K562 (cell line): ENCODE results near the gene MIEF1. TPM values are rescaled to one million over a fixed set of nuclear protein-coding genes. Genes with fewer than 3 reads are reported as not detected.

ENCODE experiments used
- CBX3 ChIP-seq, 2 experiments: IDR thresholded peaks; 1 replicate in 1 of 2; 2 replicates in 1 of 2; pipeline ENCODE4 v1.6.1; 2012; ENCODE audit warnings: inconsistent platforms in 2 of 2, low read length in 2 of 2, borderline replicate concordance in 1 of 2, control low read depth in 1 of 2
- CHCHD3 ChIP-seq: fragments of 250-450 bp; sonication (Bioruptor Pico); IDR thresholded peaks from 2 replicates; pipeline ENCODE4 v2.1.2; 2022; ENCODE audit warnings: mild to moderate bottlenecking
- DIDO1 ChIP-seq: fragments of 450-650 bp; IDR thresholded peaks from 2 replicates; pipeline ENCODE4 v1.6.1; 2016; ENCODE audit warnings: low read depth, missing biosample characterization, missing genetic modification characterization
- KDM4B ChIP-seq, 2 experiments: fragments of 450-650 bp in 1 of 2; sonication (generic) in 1 of 2; IDR thresholded peaks; 2 replicates each; pipeline ENCODE4 v1.6.1; 2016 to 2017; ENCODE audit warnings: borderline replicate concordance in 2 of 2, antibody characterized with exemption in 1 of 2, low read depth in 1 of 2, mild to moderate bottlenecking in 1 of 2
- MEF2D ChIP-seq: conservative IDR thresholded peaks from 2 replicates; pipeline ENCODE4 v1.6.1; 2016; ENCODE audit warnings: low read depth, missing genetic modification characterization, missing compliant biosample characterization
- MXI1 ChIP-seq: IDR thresholded peaks from 2 replicates; pipeline ENCODE4 v1.6.1; 2011; ENCODE audit warnings: low read depth, mild to moderate bottlenecking, improper control_type of control experiment, low read length
- MYNN ChIP-seq, 2 experiments: sonication (generic); formaldehyde crosslinking in 1 of 2; IDR thresholded peaks; 2 replicates each; pipeline versions ENCODE4 v1.5.0 to v1.6.1; 2016 to 2020; ENCODE audit warnings: antibody characterized with exemption in 1 of 2, missing genetic modification reagents in 1 of 2
- PML ChIP-seq: IDR thresholded peaks from 2 replicates; pipeline ENCODE4 v1.6.1; 2012; ENCODE audit warnings: low read length, inconsistent platforms
- RBM39 ChIP-seq: fragments of 200-400 bp; formaldehyde crosslinking; optimal IDR thresholded peaks from 2 replicates; pipeline ENCODE3; 2018; ENCODE audit warnings: low read depth, low read length
- SMAD1 ChIP-seq: fragments of 150-350 bp; IDR thresholded peaks from 2 replicates; pipeline ENCODE4 v1.6.1; 2014; ENCODE audit warnings: low read length, low read depth; ENCODE audit not compliant: partially characterized antibody
- ZKSCAN8 ChIP-seq: fragments of 200-800 bp; sonication (Bioruptor generic); IDR thresholded peaks from 2 replicates; pipeline ENCODE4 v1.6.1; 2016; ENCODE audit warnings: missing genetic modification characterization, missing compliant biosample characterization
- ZNF217 ChIP-seq: sonication (generic); formaldehyde crosslinking; IDR thresholded peaks from 2 replicates; pipeline ENCODE4 v1.8.0; 2022; ENCODE audit warnings: mild to moderate bottlenecking, missing genetic modification reagents
- ZNF311 ChIP-seq: fragments of 250-450 bp; sonication (Bioruptor Pico); IDR thresholded peaks from 2 replicates; pipeline ENCODE4 v1.4.0; 2020; ENCODE audit warnings: mild to moderate bottlenecking, moderate library complexity
- ZNF561 ChIP-seq: fragments of 450-650 bp; formaldehyde crosslinking; conservative IDR thresholded peaks from 2 replicates; pipeline ENCODE4 v1.4.0; 2020; ENCODE audit warnings: mild to moderate bottlenecking, moderate library complexity
- ZNF77 ChIP-seq: fragments of 250-450 bp; sonication (Bioruptor Pico); IDR thresholded peaks from 2 replicates; pipeline ENCODE4 v1.5.0; 2020
- ZNF79 ChIP-seq: fragments of 250-450 bp; sonication (Bioruptor Pico); IDR thresholded peaks from 2 replicates; pipeline ENCODE4 v1.4.0; 2020; ENCODE audit warnings: low read depth, mild to moderate bottlenecking, moderate library complexity
- polyA plus RNA-seq, 8 experiments: library from polyadenylated mRNA; depleted of rRNA in 4 of 8; stranded (reverse) in 5 of 8; unstranded in 3 of 8; fragments of >200 nt; fragmentation: Nextera tagmentation in 2 of 8; fragmentation: Illumina TruSeq in 1 of 8; extraction: Ambion mirVana in 2 of 8; extraction: Trizol in 1 of 8; gene quantifications; 2 replicates each; pipeline versions ENCODE4 v1.2.1 to v1.2.3, GENCODE V29; 2011 to 2014; ENCODE audit warnings: inconsistent platforms in 1 of 8, missing spikeins in 1 of 8
- total RNA-seq, 7 experiments: library from RNA; depleted of rRNA in 6 of 7; stranded (reverse); fragments of >200 nt in 6 of 7; fragmentation: Illumina TruSeq in 2 of 7; extraction: Trizol in 2 of 7; gene quantifications; 2 replicates each; pipeline versions ENCODE4 v1.2.1 to v1.2.3, GENCODE V29; 2011 to 2021; ENCODE audit warnings: low replicate concordance in 1 of 7
- TF ChIP-seq, protein P1 (sequence below): fragments of 450-650 bp; IDR thresholded peaks from 2 replicates; pipeline ENCODE4 v1.6.1; 2017; ENCODE audit warnings: antibody characterized with exemption, mild to moderate bottlenecking
- TF ChIP-seq, protein P2 (sequence below): fragments of 450-650 bp; IDR thresholded peaks from 2 replicates; pipeline ENCODE4 v1.6.1; 2016; ENCODE audit warnings: antibody characterized with exemption
- TF ChIP-seq, protein P3 (sequence below): fragments of 250-450 bp; sonication (Bioruptor Pico); IDR thresholded peaks from 2 replicates; pipeline ENCODE4 v1.5.0; 2021; ENCODE audit warnings: mild to moderate bottlenecking, borderline replicate concordance
- TF ChIP-seq, protein P4 (sequence below): fragments of 250-450 bp; sonication (Bioruptor Pico); IDR thresholded peaks from 2 replicates; pipeline ENCODE4 v1.6.1; 2021; ENCODE audit warnings: mild to moderate bottlenecking

Gene MIEF1
- total and polyA plus RNA-seq, 9 of the 15 experiments (the other 6 are each of a cell fraction or from before 2014, with no cell fraction given), result 10.9 to 51.8 (median 25.5) TPM

DNA sequence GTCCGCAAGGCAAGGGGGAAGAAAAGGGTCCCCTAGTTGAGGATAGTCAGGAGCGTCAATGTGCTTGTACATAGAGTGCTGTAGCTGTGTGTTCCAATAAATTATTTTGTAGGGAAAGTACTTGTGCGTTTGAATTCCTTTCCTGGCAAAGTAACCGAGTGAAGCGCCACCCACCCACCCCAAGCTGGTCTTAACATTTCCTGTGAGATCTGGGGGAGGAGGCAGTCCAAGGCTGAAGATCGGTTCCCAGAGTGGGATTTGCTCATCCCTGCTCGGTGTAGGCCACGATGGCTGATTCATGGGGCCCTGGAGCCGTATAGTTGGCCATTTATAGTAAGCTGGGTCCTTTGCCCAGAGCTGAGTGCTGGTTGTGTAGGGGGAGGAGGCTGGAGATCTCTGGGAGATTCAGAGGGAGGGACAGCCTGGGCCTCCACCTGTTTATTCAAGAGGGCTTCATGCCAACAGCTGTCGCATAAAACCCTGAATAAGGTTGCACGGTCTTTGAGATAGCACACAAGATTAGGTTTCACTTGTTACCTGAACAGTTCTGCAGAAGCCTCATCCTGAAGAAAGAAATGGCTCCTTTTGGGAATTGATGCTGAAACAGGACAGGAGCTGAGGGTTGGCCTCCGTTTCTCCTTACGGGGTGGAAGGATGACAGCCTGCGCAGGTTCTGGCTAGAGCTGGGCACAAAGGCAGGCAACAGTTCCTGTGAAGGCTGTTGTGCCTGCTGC is 20.6 kb downstream of the MIEF1 start (continued):
- no peak for TF ChIP-seq MXI1
- no peak for TF ChIP-seq DIDO1 (tag)
- TF ChIP-seq, protein P1, sequence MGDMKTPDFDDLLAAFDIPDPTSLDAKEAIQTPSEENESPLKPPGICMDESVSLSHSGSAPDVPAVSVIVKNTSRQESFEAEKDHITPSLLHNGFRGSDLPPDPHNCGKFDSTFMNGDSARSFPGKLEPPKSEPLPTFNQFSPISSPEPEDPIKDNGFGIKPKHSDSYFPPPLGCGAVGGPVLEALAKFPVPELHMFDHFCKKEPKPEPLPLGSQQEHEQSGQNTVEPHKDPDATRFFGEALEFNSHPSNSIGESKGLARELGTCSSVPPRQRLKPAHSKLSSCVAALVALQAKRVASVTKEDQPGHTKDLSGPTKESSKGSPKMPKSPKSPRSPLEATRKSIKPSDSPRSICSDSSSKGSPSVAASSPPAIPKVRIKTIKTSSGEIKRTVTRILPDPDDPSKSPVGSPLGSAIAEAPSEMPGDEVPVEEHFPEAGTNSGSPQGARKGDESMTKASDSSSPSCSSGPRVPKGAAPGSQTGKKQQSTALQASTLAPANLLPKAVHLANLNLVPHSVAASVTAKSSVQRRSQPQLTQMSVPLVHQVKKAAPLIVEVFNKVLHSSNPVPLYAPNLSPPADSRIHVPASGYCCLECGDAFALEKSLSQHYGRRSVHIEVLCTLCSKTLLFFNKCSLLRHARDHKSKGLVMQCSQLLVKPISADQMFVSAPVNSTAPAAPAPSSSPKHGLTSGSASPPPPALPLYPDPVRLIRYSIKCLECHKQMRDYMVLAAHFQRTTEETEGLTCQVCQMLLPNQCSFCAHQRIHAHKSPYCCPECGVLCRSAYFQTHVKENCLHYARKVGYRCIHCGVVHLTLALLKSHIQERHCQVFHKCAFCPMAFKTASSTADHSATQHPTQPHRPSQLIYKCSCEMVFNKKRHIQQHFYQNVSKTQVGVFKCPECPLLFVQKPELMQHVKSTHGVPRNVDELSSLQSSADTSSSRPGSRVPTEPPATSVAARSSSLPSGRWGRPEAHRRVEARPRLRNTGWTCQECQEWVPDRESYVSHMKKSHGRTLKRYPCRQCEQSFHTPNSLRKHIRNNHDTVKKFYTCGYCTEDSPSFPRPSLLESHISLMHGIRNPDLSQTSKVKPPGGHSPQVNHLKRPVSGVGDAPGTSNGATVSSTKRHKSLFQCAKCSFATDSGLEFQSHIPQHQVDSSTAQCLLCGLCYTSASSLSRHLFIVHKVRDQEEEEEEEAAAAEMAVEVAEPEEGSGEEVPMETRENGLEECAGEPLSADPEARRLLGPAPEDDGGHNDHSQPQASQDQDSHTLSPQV, result no peak
- TF ChIP-seq RBM39, result no peak
- no peak for TF ChIP-seq MEF2D
- TF ChIP-seq, protein P2, sequence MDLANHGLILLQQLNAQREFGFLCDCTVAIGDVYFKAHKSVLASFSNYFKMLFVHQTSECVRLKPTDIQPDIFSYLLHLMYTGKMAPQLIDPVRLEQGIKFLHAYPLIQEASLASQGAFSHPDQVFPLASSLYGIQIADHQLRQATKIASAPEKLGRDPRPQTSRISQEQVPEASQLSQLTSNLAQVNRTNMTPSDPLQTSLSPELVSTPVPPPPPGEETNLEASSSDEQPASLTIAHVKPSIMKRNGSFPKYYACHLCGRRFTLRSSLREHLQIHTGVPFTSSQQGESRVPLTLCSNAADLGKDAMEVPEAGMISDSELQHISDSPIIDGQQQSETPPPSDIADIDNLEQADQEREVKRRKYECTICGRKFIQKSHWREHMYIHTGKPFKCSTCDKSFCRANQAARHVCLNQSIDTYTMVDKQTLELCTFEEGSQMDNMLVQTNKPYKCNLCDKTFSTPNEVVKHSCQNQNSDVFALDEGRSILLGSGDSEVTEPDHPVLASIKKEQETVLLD, result no peak
- TF ChIP-seq ZNF561 (CRISPR knock-in tag), result no peak
- TF ChIP-seq MYNN (IDR thresholded peaks at IDR 0.05), result peak; percentile 42; the same call in 1 of the 2 replicates
- TF ChIP-seq MYNN (CRISPR knock-in tag; IDR thresholded peaks at IDR 0.05), result no peak
- TF ChIP-seq, protein P3, sequence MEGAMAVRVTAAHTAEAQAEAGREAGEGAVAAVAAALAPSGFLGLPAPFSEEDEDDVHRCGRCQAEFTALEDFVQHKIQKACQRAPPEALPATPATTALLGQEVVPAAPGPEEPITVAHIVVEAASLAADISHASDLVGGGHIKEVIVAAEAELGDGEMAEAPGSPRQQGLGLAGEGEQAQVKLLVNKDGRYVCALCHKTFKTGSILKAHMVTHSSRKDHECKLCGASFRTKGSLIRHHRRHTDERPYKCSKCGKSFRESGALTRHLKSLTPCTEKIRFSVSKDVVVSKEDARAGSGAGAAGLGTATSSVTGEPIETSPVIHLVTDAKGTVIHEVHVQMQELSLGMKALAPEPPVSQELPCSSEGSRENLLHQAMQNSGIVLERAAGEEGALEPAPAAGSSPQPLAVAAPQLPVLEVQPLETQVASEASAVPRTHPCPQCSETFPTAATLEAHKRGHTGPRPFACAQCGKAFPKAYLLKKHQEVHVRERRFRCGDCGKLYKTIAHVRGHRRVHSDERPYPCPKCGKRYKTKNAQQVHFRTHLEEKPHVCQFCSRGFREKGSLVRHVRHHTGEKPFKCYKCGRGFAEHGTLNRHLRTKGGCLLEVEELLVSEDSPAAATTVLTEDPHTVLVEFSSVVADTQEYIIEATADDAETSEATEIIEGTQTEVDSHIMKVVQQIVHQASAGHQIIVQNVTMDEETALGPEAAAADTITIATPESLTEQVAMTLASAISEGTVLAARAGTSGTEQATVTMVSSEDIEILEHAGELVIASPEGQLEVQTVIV, result no peak
- no peak for TF ChIP-seq ZNF311
- no peak for TF ChIP-seq SMAD1
- no peak for TF ChIP-seq KDM4B (IDR thresholded peaks at IDR 0.05; ENCODE audit: borderline replicate concordance in 2 of 2, low read depth in 1 of 2)
- TF ChIP-seq CBX3 (IDR thresholded peaks at IDR 0.05; ENCODE audit: borderline replicate concordance in 1 of 2, low read length in 2 of 2), result no peak
- TF ChIP-seq ZNF217, result no peak
- TF ChIP-seq ZKSCAN8 (CRISPR knock-in tag), result no peak
- TF ChIP-seq, protein P4, sequence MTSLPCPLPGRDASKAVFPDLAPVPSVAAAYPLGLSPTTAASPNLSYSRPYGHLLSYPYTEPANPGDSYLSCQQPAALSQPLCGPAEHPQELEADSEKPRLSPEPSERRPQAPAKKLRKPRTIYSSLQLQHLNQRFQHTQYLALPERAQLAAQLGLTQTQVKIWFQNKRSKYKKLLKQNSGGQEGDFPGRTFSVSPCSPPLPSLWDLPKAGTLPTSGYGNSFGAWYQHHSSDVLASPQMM, result no peak
- TF ChIP-seq PML, result peak; percentile 64; the same call in 1 of the 2 replicates
- TF ChIP-seq CHCHD3, result no peak
- TF ChIP-seq ZNF79 (CRISPR knock-in tag), result no peak
- peak; percentile 63; the same call in 1 of the 2 replicates for TF ChIP-seq ZNF77 (CRISPR knock-in tag)
